Measurements from ENCODE around the gene SRSF1.
"Not testable (repeated sequence)": the region's sequence is repeated elsewhere in the genome, so short reads cannot be mapped to it uniquely, and the experiment has no call there.

SRSF1 gene

GRCh38 chr17:57988301-57989250, 18.5 kb downstream of the SRSF1 start:
- DNase-seq = peak; percentile 76

- DNase-seq = peak; percentile 78
Measured at GRCh38 chr17:57987581-57988300, 19.3 kb downstream of the SRSF1 start, which contains the start of gene VEZF1. TSS of gene VEZF1 (minus strand) at chr17:57988254. CDS start at chr17:57988111, 143 bp downstream.

GRCh38 chr17:57986841-57987580, 20.0 kb downstream of the SRSF1 start:
- DNase-seq = peak; percentile 70

GRCh38 chr17:57985675-57985974, 21.4 kb downstream of the SRSF1 start:
- no peak for DNase-seq

GRCh38 chr17:57984936-57985674, 21.9 kb downstream of the SRSF1 start:
- no peak for DNase-seq

- no peak for DNase-seq
Measured at GRCh38 chr17:57984261-57984890, 22.7 kb downstream of the SRSF1 start.

- no peak for DNase-seq
Measured at GRCh38 chr17:57983446-57983845, 23.6 kb downstream of the SRSF1 start.

GRCh38 chr17:57982452-57983170, 24.4 kb downstream of the SRSF1 start:
- no peak for DNase-seq

GRCh38 chr17:57980522-57980921, 26.5 kb downstream of the SRSF1 start:
- DNase-seq = peak; percentile 88

GRCh38 chr17:57979076-57979475, 28.0 kb downstream of the SRSF1 start:
- DNase-seq = no peak

- no peak for DNase-seq
Measured at GRCh38 chr17:57976594-57976993, 30.5 kb downstream of the SRSF1 start.

GRCh38 chr17:57975044-57975443, 32.0 kb downstream of the SRSF1 start:
- no peak for DNase-seq

- DNase-seq = not testable (repeated sequence)
Measured at GRCh38 chr17:57974053-57974824, 32.8 kb downstream of the SRSF1 start.

- DNase-seq = no peak
Measured at GRCh38 chr17:57972151-57972550, 34.9 kb downstream of the SRSF1 start.

GRCh38 chr17:57971572-57971971, 35.5 kb downstream of the SRSF1 start:
- peak; percentile 46 for DNase-seq

GRCh38 chr17:57970710-57971109, 36.3 kb downstream of the SRSF1 start:
- DNase-seq = no peak

GRCh38 chr17:57968456-57968855, 38.6 kb downstream of the SRSF1 start:
- no peak for DNase-seq

- DNase-seq = no peak
Measured at GRCh38 chr17:57966875-57967274, 40.2 kb downstream of the SRSF1 start.

GRCh38 chr17:57966246-57966645, 40.8 kb downstream of the SRSF1 start:
- no peak for DNase-seq

GRCh38 chr17:57965521-57966160, 41.4 kb downstream of the SRSF1 start:
- DNase-seq = no peak
